ENCODE results near the gene LRTM2.

GRCh38 chr12:1876086-1876485 is 55.7 kb downstream of the LRTM2 start:
- TF ChIP-seq CTCF (IDR thresholded peaks at IDR 0.05 in 2 of 3, conservative IDR thresholded peaks at IDR 0.05 in 1 of 3; ENCODE audit: borderline replicate concordance in 1 of 3, insufficient read depth in 1 of 3, low read depth in 2 of 3, low read length in 2 of 3), result no peak
- no peak for TF ChIP-seq POLR2A (IDR thresholded peaks at IDR 0.05; ENCODE audit: borderline replicate concordance, extremely low read depth, insufficient read depth, insufficient read length)
- TF ChIP-seq SP1 (IDR thresholded peaks at IDR 0.05; ENCODE audit: low read depth), result no peak
- no peak for TF ChIP-seq EZH2 (IDR thresholded peaks at IDR 0.05)
- no peak for TF ChIP-seq ELF1 (IDR thresholded peaks at IDR 0.05; ENCODE audit: borderline replicate concordance, low read depth)
- TF ChIP-seq ATF3 (IDR thresholded peaks at IDR 0.05), result no peak
- TF ChIP-seq REST (IDR thresholded peaks at IDR 0.05; ENCODE audit: low read depth), result no peak
- no peak for TF ChIP-seq EZH2phosphoT487 (IDR thresholded peaks at IDR 0.05; ENCODE audit: borderline replicate concordance)
- TF ChIP-seq TCF7L2 (IDR thresholded peaks at IDR 0.05; ENCODE audit: borderline replicate concordance, extremely low read depth, insufficient read depth, insufficient read length), result no peak
- TF ChIP-seq ZBTB33 (IDR thresholded peaks at IDR 0.05; ENCODE audit: extremely low read depth, insufficient replicate concordance, low read length), result no peak
- no peak for TF ChIP-seq JUND (IDR thresholded peaks at IDR 0.05)
- no peak for TF ChIP-seq ZNF274 (IDR thresholded peaks at IDR 0.05; ENCODE audit: low read depth, low read length)
- TF ChIP-seq MAX (IDR thresholded peaks at IDR 0.05), result no peak
- TF ChIP-seq POLR2AphosphoS5 (IDR thresholded peaks at IDR 0.05; ENCODE audit: low read depth, low read length), result no peak
